ENCODE results near the gene AOC1.

AOC1 gene

DNA sequence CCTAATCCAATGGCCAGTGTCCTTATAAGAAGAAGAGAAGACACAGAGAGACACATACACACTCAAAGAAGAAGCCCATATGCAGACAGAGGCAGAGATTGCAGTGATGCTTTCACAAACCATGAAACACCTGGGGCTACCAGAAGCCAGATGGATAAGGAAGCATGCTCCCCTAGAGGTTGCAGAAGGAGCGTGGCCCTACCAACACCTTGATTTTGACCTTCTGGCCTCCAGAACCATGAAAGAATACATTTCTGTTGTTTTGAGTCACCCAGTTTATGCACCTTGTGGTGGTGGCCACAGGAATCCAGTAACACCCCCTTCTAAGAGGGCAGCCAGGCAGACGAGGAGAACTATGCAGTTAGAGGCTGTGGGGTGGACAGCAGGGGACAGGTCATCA lies 43.5 kb downstream of the AOC1 start:
- in situ Hi-C loops (cut with HindIII; ENCODE audit: low sequenced_read_pairs): no loop called here
- TF ChIP-seq, protein P1, sequence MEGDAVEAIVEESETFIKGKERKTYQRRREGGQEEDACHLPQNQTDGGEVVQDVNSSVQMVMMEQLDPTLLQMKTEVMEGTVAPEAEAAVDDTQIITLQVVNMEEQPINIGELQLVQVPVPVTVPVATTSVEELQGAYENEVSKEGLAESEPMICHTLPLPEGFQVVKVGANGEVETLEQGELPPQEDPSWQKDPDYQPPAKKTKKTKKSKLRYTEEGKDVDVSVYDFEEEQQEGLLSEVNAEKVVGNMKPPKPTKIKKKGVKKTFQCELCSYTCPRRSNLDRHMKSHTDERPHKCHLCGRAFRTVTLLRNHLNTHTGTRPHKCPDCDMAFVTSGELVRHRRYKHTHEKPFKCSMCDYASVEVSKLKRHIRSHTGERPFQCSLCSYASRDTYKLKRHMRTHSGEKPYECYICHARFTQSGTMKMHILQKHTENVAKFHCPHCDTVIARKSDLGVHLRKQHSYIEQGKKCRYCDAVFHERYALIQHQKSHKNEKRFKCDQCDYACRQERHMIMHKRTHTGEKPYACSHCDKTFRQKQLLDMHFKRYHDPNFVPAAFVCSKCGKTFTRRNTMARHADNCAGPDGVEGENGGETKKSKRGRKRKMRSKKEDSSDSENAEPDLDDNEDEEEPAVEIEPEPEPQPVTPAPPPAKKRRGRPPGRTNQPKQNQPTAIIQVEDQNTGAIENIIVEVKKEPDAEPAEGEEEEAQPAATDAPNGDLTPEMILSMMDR (IDR thresholded peaks at IDR 0.05; ENCODE audit: low read depth, low read length, missing control alignments): no peak
- DNase-seq (ENCODE audit: low read depth): no peak
- H3K4me3 ChIP-seq (ENCODE audit: low read depth, low read length): no peak overlapping the region

DNA sequence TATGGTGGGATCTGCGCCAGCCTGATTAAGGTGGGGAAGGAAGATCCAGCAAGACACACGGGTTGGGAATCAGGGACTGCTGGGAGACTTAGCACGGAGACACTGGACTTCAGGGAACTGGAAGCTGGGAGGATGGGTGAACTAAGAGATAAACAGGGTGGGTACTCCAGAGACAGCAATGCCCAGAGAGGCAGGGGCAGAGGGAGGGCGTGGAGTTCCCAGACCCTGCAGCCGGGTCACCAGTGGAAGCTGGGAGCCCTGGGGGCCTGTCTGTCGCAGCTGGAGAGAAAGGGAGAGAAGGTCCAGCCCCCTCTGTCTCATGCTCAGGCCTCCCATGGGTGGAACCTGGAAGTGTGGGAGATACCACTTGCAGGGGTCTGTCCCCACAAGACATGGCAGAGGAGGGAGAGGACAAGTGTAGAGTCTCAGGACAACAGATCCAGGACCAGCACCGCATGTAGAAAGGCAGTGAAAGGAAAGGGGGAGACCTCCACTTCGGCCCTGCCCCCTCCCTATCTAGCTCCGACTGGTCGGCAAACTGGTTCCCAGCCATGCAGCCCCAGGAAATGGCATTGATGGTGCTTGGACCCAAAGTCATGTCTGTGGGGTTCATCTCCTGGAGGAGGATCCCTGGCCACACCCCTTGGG lies 44.4 kb downstream of the AOC1 start:
- no peak for DNase-seq (ENCODE audit: low read depth)
- no peak overlapping the region for H3K4me3 ChIP-seq (ENCODE audit: low read depth, low read length)
- TF ChIP-seq, protein P1 (IDR thresholded peaks at IDR 0.05; ENCODE audit: low read depth, low read length, missing control alignments): no peak
- in situ Hi-C loops (cut with HindIII; ENCODE audit: low sequenced_read_pairs): no loop called here

DNA sequence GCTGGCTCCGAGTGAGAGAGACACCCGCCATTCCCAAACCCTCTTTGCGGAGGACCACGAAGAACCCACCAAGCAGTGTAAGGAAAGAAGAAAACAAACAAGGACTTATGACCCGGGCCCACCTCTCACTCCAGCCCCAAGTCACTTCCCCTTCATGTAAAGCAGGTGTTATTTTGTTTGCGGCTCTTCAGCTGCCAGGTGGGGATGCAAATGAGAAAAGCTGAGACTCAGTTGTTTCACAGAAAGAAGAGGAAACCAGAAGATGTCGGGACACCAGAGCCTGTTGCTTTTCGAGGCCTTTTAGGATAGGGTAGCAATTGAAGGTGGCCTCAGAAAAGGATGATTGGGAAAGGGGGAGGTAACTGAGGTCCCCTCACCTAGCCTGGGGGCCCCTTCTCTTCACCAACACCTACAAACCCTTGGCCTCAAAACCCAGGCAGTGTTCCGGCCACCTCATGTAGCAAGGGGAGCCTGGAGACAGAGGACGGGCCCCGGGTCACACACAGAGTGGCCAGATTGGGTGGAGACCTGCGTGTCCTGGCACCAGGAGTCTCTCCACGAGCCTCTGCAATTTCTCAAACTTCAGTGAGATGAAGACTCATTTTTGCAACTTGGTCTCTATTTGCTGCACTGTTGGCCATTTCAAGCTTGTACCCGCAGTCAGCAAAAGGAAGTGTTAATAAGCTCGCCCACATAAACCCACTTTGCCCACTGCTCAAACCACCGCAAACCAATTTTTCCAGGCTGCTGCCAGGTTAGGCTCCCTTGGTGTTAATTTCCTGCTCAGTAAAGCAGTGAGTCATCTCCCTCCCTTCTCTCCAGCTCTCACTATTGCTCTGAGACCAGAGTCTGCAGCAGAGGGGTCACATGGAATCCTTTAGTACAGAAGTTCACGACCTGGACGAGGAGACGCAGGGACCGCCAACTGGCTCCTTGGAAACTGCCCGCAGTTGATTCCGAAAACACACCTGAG lies 45.5 kb downstream of the AOC1 start:
- TF ChIP-seq, protein P1 (IDR thresholded peaks at IDR 0.05; ENCODE audit: low read depth, low read length, missing control alignments): no peak
- in situ Hi-C loops (cut with HindIII; ENCODE audit: low sequenced_read_pairs): no loop called here
- no peak for DNase-seq (ENCODE audit: low read depth)
- no peak overlapping the region for H3K4me3 ChIP-seq (ENCODE audit: low read depth, low read length)

DNA sequence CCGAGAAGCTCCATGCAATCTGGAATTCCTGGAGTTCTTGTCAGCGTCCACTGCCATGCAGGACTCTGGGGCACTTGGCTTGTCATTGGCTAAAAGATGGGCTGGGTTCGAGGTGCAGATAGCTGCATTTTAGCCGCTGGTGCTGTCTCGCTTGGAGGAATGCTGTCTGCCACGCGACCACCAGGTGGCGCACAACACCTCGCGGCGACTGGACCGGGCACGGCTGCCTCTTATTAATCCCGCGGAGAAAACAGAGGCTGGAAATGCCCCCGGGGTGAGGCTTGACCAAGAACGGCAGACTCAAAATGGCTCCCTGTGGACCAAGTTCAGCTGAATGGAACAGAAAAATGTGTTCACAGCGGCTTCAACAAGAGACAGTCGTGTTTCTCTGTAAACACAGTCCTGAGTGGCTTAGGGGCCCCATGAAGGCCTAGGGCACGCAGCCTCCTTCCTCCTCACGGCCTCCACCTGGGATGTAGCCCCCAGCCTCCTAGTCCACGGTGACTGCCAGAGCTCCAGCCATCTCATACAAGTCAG lies 46.2 kb downstream of the AOC1 start:
- DNase-seq (ENCODE audit: low read depth): peak; percentile 36
- in situ Hi-C loops (cut with HindIII; ENCODE audit: low sequenced_read_pairs): no loop called here
- H3K4me3 ChIP-seq (ENCODE audit: low read depth, low read length): no peak overlapping the region
- TF ChIP-seq, protein P1 (IDR thresholded peaks at IDR 0.05; ENCODE audit: low read depth, low read length, missing control alignments): peak; percentile 85

DNA sequence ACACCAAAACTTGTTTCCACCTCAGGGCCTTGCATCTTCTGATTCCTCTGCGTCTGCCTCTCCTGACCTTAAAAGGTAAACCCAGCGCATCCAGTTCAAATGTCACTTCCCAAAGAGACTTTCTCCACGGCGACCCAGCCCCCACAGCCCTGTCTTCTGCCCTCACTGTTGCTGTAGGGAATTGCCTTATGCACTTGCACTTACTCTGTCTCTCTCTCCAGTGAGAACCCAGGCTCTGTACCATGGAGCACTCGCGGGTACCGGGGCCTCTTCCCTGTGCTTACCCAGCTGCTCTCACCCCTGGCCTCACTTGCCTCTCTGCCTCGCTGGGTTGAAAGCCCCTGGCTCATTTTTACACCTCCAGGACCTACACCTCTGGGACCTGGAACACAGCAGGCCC lies 48.4 kb downstream of the AOC1 start:
- in situ Hi-C loops (cut with HindIII; ENCODE audit: low sequenced_read_pairs): no loop called here
- DNase-seq (ENCODE audit: low read depth): no peak
- TF ChIP-seq, protein P1 (IDR thresholded peaks at IDR 0.05; ENCODE audit: low read depth, low read length, missing control alignments): no peak
- no peak overlapping the region for H3K4me3 ChIP-seq (ENCODE audit: low read depth, low read length)

DNA sequence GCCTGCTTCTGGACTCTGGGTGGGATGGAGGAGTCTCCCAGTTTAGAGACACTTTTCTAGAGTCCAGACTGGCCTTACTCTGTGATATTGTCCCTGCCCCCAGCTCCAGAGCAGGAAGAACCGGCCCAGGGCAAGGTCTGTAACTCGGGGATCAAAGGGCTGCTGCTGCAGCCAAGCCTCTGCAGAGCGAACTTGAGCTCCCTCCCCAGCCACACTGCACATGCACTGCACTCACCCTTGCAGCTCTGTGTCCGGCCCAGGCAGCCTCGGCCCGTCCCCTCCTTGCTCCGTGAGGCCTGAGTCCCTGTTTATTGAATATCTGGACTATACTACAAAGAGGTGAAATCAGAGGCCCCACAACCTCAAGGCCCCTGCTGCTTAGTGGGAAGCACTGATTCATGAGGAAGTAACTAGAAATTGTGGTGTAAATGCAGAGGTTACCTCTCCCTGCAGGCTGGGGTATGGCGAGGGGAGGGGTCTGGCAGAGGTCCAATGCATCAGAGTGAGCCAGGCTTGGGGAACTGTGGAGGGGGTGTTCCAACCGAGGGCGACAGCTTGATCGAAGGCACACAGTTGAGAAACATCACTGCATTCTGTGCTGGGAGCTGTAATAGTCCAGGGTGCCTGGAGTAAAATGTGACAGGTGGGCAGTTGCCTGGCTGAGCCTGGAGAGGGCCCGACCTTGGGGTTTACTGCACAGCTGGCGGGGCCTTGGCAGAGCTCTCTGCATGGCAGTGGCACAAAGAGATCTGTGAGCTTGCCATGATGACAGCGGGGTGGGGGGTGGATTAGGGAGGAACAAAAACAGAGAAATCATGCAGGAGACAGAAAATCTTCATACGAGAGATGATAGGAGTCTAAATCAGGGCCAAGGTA lies 49.1 kb downstream of the AOC1 start:
- no peak for DNase-seq (ENCODE audit: low read depth)
- TF ChIP-seq, protein P1 (IDR thresholded peaks at IDR 0.05; ENCODE audit: low read depth, low read length, missing control alignments): no peak
- no peak overlapping the region for H3K4me3 ChIP-seq (ENCODE audit: low read depth, low read length)
- in situ Hi-C loops (cut with HindIII; ENCODE audit: low sequenced_read_pairs): no loop called here

Measured in astrocyte of the cerebellum (primary cell).